HEK293 (cell line): ENCODE data around the gene LBH.

ENCODE experiments used
- CTCF ChIA-PET: fragments of 350-600 bp; formaldehyde crosslinking; extraction: SDS; loops from one replicate; lab custom pipeline; 2021; ENCODE audit warnings: antibody characterized with exemption; lab: Yijun Ruan, JAX
- POLR2A ChIA-PET: fragments of 300-600 bp; formaldehyde crosslinking; extraction: SDS; loops from one replicate; lab custom pipeline; 2020; ENCODE audit warnings: antibody characterized with exemption, inconsistent platforms; lab: Yijun Ruan, JAX
- H3K27ac ChIP-seq: fragments of 200-500 bp; sonication (Bioruptor generic); 2 replicates; pipeline ENCODE4 v1.5.1; 2014; ENCODE audit warnings: low read depth, low read length, control low read depth, inconsistent platforms; ENCODE audit errors: extremely low read depth
- H3K36me3 ChIP-seq, 2 experiments: fragments of 200-500 bp in 1 of 2; sonication (Bioruptor generic) in 1 of 2; 1 replicate in 1 of 2; 2 replicates in 1 of 2; pipeline ENCODE4 v1.5.1; 2014 to 2017; ENCODE audit warnings: inconsistent platforms in 2 of 2, low read length in 2 of 2; ENCODE audit not compliant: control insufficient read depth in 2 of 2, insufficient read depth in 1 of 2
- H3K4me1 ChIP-seq: fragments of 200-500 bp; sonication (Bioruptor generic); 2 replicates; pipeline ENCODE4 v1.5.1; 2014; ENCODE audit warnings: mild to moderate bottlenecking, low read length, inconsistent platforms; ENCODE audit not compliant: control insufficient read depth, insufficient read depth
- H3K4me3 ChIP-seq: 2 replicates; pipeline ENCODE4 v1.5.1; 2011; ENCODE audit warnings: low read depth, mild to moderate bottlenecking, control low read depth, low read length, moderate library complexity
- H3K9me3 ChIP-seq: fragments of 200-500 bp; sonication (Bioruptor generic); 2 replicates; pipeline ENCODE4 v1.5.1; 2014; ENCODE audit warnings: low read depth, low read length, inconsistent platforms; ENCODE audit not compliant: control insufficient read depth, insufficient read depth
- INSM2 ChIP-seq: fragments of 450-650 bp; formaldehyde crosslinking; IDR thresholded peaks from 2 replicates; pipeline ENCODE4 v1.5.1; 2016; ENCODE audit warnings: missing biosample characterization, missing genetic modification characterization
- OVOL3 ChIP-seq: fragments of 450-650 bp; formaldehyde crosslinking; IDR thresholded peaks from 2 replicates; pipeline ENCODE4 v1.5.1; 2016; ENCODE audit warnings: missing biosample characterization, missing genetic modification characterization
- PRDM10 ChIP-seq: fragments of 450-650 bp; formaldehyde crosslinking; IDR thresholded peaks from 2 replicates; pipeline ENCODE4 v1.5.1; 2016; ENCODE audit warnings: missing biosample characterization, missing genetic modification characterization
- ZBTB7A ChIP-seq: fragments of 450-650 bp; formaldehyde crosslinking; IDR thresholded peaks from 2 replicates; pipeline ENCODE4 v1.5.1; 2016; ENCODE audit warnings: low read depth, missing biosample characterization, missing genetic modification characterization
- ZFP41 ChIP-seq: fragments of 450-650 bp; formaldehyde crosslinking; IDR thresholded peaks from 2 replicates; pipeline ENCODE4 v1.5.1; 2016; ENCODE audit warnings: missing biosample characterization, missing genetic modification characterization, borderline replicate concordance
- ZNF16 ChIP-seq: fragments of 450-650 bp; formaldehyde crosslinking; IDR thresholded peaks from 2 replicates; pipeline ENCODE4 v1.5.1; 2016; ENCODE audit warnings: low read depth, missing biosample characterization, missing genetic modification characterization
- ZNF239 ChIP-seq: fragments of 450-650 bp; formaldehyde crosslinking; IDR thresholded peaks from 2 replicates; pipeline ENCODE4 v1.5.1; 2016; ENCODE audit warnings: missing biosample characterization, missing genetic modification characterization
- ZNF513 ChIP-seq: fragments of 450-650 bp; IDR thresholded peaks from 2 replicates; pipeline ENCODE4 v1.5.1; 2018; ENCODE audit warnings: missing biosample characterization, missing genetic modification characterization
- ZNF518A ChIP-seq: fragments of 450-650 bp; formaldehyde crosslinking; conservative IDR thresholded peaks from 2 replicates; pipeline ENCODE4 v1.5.1; 2016; ENCODE audit warnings: low read depth, missing biosample characterization, missing genetic modification characterization
- ZNF548 ChIP-seq: fragments of 450-650 bp; formaldehyde crosslinking; IDR thresholded peaks from 2 replicates; pipeline ENCODE4 v1.5.1; 2016; ENCODE audit warnings: missing biosample characterization, missing genetic modification characterization
- ZSCAN16 ChIP-seq: fragments of 450-650 bp; formaldehyde crosslinking; IDR thresholded peaks from 2 replicates; pipeline ENCODE4 v1.5.1; 2016; ENCODE audit warnings: missing biosample characterization, missing genetic modification characterization
- ZSCAN18 ChIP-seq: fragments of 450-650 bp; formaldehyde crosslinking; IDR thresholded peaks from 2 replicates; pipeline ENCODE4 v1.5.1; 2016; ENCODE audit warnings: missing biosample characterization, missing genetic modification characterization

LBH gene

GRCh38 chr2:30252723-30253701, 21.7 kb downstream of the LBH start (continued):
- no peak for TF ChIP-seq ZBTB7A (tag by site-specific recombination)
- no peak for TF ChIP-seq INSM2
- TF ChIP-seq, all 188 proteins: peak for 15

- POLR2A ChIA-PET: interaction anchor here (1.4 kb wide), 1 partner anchor 17 kb away, joined by 7 read pairs; no protein-coding TSS in a partner anchor
- CTCF ChIA-PET: interaction anchor here (0.6 to 1.5 kb wide), 4 partner anchors 15 to 452 kb away, joined by 3 to 5 read pairs (median 3); no protein-coding TSS in a partner anchor
- no peaks in the 10 kb centered on the region for H3K9me3 ChIP-seq
- H3K27ac ChIP-seq: no peak overlapping the region
- no peak overlapping the region for H3K4me3 ChIP-seq
- TF ChIP-seq PRDM10 (tag by site-specific recombination) (0 out of 2 replicates have a peak, but pooled peaks have one; percentile 13), ZNF513 (tag by site-specific recombination) (peak; percentile 88), ZNF548 (tag by site-specific recombination) (no peak), ZNF239 (tag by site-specific recombination) (no peak), ZNF16 (tag by site-specific recombination) (no peak)
- peaks cover 0 to 10% of the 10 kb centered on the region in 2 experiments; a peak in 1 of 3 replicates for H3K36me3 ChIP-seq
- H3K4me1 ChIP-seq: peaks cover 6% of the 10 kb centered on the region; the same call in 1 of the 2 replicates
These were observed 22.7 kb downstream of the LBH start for GRCh38 chr2:30253873-30254684.

- ChIA-PET POLR2A (no interaction called here), CTCF (no interaction called here)
- Histone ChIP-seq H3K27ac (no peak overlapping the region), H3K36me3 (peaks cover 0 to 13% of the 10 kb centered on the region in 2 experiments; a peak in 1 of 3 replicates), H3K4me1 (peaks cover 6% of the 10 kb centered on the region; the same call in 1 of the 2 replicates), H3K4me3 (no peak overlapping the region), H3K9me3 (no peaks in the 10 kb centered on the region)
- no peak for TF ChIP-seq ZFP41
- TF ChIP-seq OVOL3 (tag by site-specific recombination): no peak
- no peak for TF ChIP-seq ZNF518A (tag by site-specific recombination)
- no peak for TF ChIP-seq ZSCAN16 (tag by site-specific recombination)
- no peak for TF ChIP-seq ZSCAN18 (tag by site-specific recombination)
These were observed 23.3 kb downstream of the LBH start for GRCh38 chr2:30254685-30255001.
